Activated CD8-positive, alpha-beta memory T cell treated with anti-CD3 and anti-CD28 coated beads for 48 hours (primary cell): ENCODE measurements around the gene FFAR3.
A peak's percentile ranks its signal among the peaks of the same experiment; 100 is the strongest.
"Not testable (repeated sequence)": the region's sequence is repeated elsewhere in the genome, so short reads cannot be mapped to it uniquely, and the experiment has no call there.

Experiments used
- DNase-seq, 3 experiments: peaks; one replicate each; pipeline ENCODE4 v3.0.0-alpha.2; 2020; ENCODE audit warnings: low read depth in 2 of 3, low spot score in 2 of 3

FFAR3 gene

GRCh38 chr19:35399948-35400772, 41.9 kb downstream of the FFAR3 start:
- DNase-seq = no peak

- no peak for DNase-seq
These were observed 42.5 kb downstream of the FFAR3 start for GRCh38 chr19:35400773-35401100.

GRCh38 chr19:35401416-35401815, 43.2 kb downstream of the FFAR3 start:
- not testable (repeated sequence) for DNase-seq

DNA sequence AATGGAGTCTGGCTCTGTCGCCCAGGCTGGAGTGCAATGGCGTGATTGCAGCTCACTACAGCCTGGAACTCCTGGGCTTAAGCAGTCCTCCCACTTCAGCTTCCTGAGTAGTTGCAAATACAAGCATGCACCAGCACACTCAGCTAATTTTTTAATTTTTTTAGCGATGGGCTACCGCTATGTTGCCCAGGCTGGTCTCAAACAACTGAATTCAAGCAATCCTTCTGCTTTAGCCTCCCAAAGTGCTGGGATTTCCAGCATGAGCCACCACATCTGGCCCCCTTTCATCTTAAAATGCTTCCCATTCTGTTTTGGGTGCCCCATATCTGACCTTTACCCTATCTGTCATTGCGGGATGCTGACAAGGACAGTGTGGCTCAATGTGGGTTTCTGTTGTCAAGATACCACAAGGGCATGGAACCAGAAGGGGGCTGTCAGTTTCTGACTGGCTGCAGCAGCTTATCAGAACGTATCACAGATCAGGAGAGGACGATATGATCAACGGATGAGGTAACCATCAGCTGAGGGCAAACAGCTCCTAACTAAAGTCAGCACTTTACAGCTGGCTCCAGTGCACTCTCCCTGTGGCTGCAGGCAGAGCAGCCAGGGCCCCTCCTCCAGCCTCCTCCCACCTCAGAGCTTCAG, 45.0 kb downstream of the FFAR3 start:
- DNase-seq = peak in 1 of 3 experiments; percentile 20

GRCh38 chr19:35404879-35405622, 46.8 kb downstream of the FFAR3 start:
- DNase-seq = peak in 2 of 3 experiments; percentile 33 to 61

DNA sequence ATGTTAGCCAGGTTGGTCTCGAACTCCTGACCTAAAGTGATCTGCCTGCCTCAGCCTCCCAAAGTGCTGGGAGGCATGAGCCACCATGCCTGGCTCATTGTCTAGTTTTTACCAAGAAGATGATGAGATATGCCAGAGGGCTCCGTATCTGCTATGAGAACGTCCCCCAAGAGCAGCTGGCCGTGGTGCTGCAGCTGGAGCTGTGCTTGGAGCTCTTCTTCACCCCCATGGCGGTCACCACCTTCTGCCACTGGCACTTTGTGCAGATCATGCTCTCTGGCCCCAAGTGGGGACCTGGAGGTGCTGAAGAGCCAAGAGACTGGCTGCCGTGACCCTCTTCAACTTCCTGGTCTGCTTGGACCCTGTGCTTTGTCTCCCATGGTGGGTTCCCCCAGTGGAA, 49.4 kb downstream of the FFAR3 start:
- no peak for DNase-seq

DNA sequence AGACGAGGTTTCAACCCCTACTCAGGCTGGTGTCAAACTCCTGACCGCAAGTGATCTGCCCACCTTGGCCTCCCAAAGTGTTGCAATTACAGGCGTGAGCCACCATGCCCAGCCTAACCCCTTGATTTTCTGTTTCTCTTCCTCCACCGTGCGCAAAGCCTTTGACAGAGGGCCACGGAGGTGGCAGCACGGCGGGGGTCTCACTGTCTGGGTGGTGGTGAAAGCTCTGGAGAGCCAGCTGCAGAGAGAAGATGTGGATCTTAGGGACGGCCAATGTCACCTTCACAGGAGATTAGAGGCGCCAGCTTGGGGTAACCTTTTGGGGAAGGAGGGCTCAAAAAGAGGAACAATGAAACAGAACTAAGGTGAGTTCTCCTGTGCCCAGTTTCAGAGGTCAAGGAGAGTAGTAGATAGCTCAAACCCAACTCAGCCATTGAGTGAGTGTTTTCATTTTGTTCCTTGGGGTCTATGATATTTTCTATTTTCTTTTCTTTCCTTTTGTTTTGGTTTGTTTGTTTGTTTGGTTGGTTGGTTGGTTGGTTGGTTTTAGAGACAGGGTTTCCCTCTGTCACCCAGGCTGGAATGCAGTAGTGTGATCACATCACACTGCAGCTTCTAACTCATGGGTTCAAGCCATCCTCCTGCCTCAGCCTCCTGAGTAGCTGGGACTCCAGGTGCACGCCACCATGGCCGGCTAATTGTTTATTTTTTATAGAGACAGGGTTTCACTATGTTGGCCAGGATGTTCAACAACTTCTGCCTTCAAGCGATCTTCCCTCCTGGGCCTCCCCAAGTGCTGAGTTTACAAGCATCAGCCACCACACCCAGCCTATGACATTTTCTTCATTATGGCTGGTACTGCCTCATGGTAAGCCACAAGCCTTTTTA, 50.3 kb downstream of the FFAR3 start:
- DNase-seq = no peak

DNA sequence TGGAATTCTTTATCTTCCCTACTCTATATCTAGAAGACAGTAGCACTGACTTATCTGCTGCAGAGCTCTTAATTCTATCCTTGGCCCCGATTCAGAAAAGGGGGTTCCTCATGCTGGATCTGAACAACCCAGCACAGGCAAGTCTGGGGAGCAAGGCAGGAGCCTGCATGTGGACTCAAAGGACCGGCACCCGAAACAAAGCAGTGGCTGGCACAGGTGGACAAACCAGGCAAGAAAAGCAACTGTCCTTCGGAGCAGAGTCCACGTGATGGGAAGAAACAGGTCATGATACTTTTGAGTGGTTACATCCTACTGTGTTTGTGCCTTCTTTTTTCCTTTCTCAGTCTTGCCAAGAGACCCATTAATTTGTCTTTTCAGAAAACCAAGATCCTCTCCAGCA, 50.9 kb downstream of the FFAR3 start:
- no peak for DNase-seq
